Brain microvascular endothelial cell (primary cell): ENCODE results near the gene SIRT4.
A peak's percentile ranks its signal among the peaks of the same experiment; 100 is the strongest.

Experiments
- DNase-seq: peaks from one replicate; pipeline ENCODE4 v3.0.0-alpha.2; 2020
- H3K27ac ChIP-seq: fragments of 250-450 bp; sonication (Bioruptor Pico); 2 replicates; pipeline ENCODE4 v1.5.1; 2020; ENCODE audit warnings: mild to moderate bottlenecking, moderate library complexity
- H3K27me3 ChIP-seq: fragments of 250-450 bp; sonication (Bioruptor Pico); replicated peaks from 2 replicates; pipeline ENCODE4 v1.5.1; 2020; ENCODE audit warnings: mild to moderate bottlenecking
- H3K36me3 ChIP-seq: fragments of 250-450 bp; sonication (Bioruptor Pico); replicated peaks from 2 replicates; pipeline ENCODE4 v1.5.1; 2020; ENCODE audit warnings: mild to moderate bottlenecking
- H3K4me3 ChIP-seq: 2 replicates; pipeline ENCODE4 v1.5.1; 2011; ENCODE audit warnings: low read depth, mild to moderate bottlenecking, control low read depth, low read length, moderate library complexity
- in situ Hi-C: cut with HindIII; loops from 2 replicates; pipeline ENCODE4 v1.10.0; 2017; ENCODE audit warnings: low sequenced_read_pairs, low pct_ligation_motif_present
- TF ChIP-seq, protein P1 (sequence below): IDR thresholded peaks from 2 replicates; pipeline ENCODE4 v1.5.1; 2011; ENCODE audit warnings: low read depth, mild to moderate bottlenecking, moderate library complexity, low read length, control low read depth, inconsistent platforms; ENCODE audit errors: missing control alignments

Gene SIRT4

DNA sequence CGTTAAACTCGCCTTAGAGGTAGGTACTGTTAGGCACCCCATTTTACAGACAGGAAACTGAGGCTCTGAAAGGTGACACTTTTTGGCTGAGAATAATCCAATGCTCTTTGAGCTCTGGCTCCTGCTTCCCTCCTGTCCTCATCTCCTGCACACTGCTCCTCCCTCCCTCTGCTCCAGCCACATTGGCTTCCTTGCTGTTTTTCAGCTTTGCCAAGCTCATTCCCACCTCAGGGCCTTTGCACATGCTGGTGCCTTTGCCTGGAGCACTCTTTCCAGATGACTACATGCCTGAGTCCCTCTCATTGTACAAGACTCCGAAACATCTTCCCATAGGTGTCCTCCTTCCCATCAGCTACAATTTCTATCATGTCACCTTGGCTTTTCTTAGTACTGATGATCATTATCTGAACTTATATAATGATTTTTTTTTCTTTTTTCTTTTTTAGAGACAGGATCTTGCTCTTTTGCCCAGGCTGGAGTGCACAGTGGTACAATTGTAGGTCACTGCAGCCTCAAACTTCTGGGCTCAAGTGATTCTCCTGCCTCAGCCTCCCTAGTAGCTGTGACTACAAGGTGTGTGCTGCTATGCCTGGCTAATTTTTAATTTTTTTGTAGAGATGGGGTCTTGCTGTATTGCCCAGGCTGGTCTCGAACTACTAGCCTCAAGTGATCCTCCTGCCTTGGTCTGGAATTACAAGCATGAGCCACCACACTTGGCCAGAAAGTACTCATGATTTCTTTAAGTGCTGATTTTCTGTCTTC lies 51.6 kb downstream of the SIRT4 start:
- no peak for DNase-seq
- H3K4me3 ChIP-seq, result no peak overlapping the region
- no peaks in the 10 kb centered on the region for H3K27me3 ChIP-seq
- H3K27ac ChIP-seq, result no peak overlapping the region
- in situ Hi-C loops, result no loop called here
- H3K36me3 ChIP-seq, result no peaks in the 10 kb centered on the region
- TF ChIP-seq, protein P1, sequence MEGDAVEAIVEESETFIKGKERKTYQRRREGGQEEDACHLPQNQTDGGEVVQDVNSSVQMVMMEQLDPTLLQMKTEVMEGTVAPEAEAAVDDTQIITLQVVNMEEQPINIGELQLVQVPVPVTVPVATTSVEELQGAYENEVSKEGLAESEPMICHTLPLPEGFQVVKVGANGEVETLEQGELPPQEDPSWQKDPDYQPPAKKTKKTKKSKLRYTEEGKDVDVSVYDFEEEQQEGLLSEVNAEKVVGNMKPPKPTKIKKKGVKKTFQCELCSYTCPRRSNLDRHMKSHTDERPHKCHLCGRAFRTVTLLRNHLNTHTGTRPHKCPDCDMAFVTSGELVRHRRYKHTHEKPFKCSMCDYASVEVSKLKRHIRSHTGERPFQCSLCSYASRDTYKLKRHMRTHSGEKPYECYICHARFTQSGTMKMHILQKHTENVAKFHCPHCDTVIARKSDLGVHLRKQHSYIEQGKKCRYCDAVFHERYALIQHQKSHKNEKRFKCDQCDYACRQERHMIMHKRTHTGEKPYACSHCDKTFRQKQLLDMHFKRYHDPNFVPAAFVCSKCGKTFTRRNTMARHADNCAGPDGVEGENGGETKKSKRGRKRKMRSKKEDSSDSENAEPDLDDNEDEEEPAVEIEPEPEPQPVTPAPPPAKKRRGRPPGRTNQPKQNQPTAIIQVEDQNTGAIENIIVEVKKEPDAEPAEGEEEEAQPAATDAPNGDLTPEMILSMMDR, result no peak

DNA sequence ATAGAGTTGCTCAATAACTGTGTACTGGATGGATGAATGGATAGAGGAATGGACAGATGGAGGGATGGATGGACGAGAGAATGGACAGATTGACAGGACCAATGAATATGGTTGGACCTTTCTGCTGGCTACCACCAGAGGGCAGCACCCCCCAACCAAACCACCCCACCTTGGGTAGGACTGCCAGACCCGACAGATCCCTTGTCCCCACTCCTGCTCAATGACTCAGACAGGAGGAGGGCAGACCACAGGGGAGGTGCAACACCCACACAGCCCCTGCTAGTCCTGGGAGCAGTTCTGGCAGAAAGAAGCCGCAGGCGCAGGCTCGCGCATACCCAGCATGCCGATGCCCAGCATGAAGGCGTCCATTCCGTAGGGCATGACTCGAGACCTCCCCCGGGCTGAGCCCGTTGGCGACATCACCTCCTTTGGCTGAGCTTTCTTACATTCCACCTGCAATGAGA lies 54.5 kb downstream of the SIRT4 start:
- H3K4me3 ChIP-seq, result peak overlapping the region; percentile 22
- H3K27ac ChIP-seq, result no peak overlapping the region
- H3K27me3 ChIP-seq, result no peaks in the 10 kb centered on the region
- peak; percentile 87 for DNase-seq
- H3K36me3 ChIP-seq, result no peaks in the 10 kb centered on the region
- TF ChIP-seq, protein P1, result peak; percentile 93
- in situ Hi-C loops, result no loop called here

DNA sequence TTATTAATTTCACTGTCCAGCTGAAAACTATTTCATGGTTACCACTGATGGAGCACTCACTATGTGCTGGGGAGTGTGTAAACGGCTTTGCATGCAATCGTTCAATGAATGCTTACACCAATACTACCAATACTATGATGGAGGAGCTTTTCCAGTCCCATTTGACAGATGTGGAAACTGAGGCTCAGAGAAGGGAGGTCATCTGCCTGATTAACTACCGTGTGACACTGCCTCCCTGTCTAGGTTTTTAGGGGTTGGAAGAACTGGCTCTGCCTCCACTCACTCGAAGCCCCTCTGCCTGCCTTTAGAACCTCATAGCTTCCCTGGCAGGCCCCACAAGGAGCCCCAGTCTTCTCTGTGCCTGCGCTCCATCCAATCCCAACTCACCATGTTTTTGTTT lies 55.0 kb downstream of the SIRT4 start:
- in situ Hi-C loops, result no loop called here
- TF ChIP-seq, protein P1, result no peak
- no peak for DNase-seq
- Histone ChIP-seq H3K36me3 (no peaks in the 10 kb centered on the region), H3K4me3 (no peak overlapping the region), H3K27ac (no peak overlapping the region), H3K27me3 (no peaks in the 10 kb centered on the region)

DNA sequence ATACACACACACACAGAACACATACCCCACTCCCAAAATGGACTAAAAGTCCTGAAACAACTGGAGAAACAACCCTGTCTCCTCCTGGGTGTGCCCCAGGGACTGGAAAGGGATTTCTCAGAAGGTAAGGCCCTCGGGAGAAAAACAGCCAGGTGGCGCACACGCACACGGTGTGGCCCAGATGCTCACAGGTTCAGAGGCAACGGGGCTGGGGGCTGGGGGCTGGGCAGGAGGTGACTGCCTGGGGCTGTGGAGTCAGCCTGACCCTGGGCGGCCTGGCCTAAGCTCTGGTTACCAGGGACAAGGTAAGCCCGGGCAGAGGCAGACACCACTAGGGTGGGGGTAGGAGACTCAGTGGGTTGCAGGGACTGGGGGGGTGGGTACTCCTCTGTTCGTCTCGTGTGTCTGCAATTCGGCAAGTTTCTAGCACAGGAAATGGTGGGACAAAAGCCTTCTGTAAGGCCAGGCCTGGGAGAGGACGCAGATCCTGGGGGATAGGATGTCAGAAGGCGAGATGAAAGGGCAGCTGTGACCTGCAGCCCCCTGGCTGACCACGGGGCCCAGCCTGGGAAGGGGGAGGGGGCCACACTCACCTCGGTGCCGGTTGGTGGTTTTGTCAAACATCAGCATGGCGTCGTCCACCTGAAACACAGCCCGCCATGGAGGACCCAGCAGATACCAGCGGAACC lies 56.4 kb downstream of the SIRT4 start:
- TF ChIP-seq, protein P1, result no peak
- in situ Hi-C loops, result no loop called here
- DNase-seq, result no peak
- H3K27me3 ChIP-seq, result no peaks in the 10 kb centered on the region
- no peaks in the 10 kb centered on the region for H3K36me3 ChIP-seq
- no peak overlapping the region for H3K27ac ChIP-seq
- H3K4me3 ChIP-seq, result no peak overlapping the region

DNA sequence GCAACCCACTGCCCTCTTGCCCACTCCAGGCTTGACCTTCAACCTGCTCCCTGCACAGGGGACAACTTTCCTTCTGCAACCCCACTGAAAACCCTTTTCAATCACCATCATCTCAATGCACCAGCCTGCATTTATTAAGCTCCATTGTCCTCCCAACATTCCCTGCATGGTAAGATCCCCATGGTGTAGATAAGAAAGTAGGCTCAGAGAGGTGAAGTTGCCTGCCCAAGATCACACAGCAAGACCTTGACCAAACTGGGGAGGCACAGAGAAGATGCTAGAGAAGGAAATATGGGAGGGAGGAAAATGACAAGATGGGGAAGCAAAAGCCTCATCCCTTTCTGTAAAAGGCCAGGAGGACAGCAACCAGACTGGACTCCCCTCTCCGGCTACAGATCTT lies 57.0 kb downstream of the SIRT4 start:
- in situ Hi-C loops, result no loop called here
- TF ChIP-seq, protein P1, result no peak
- Histone ChIP-seq H3K27me3 (no peaks in the 10 kb centered on the region), H3K4me3 (no peak overlapping the region), H3K36me3 (no peaks in the 10 kb centered on the region), H3K27ac (no peak overlapping the region)
- no peak for DNase-seq
